Panc1 (cell line): ENCODE data around the gene JMJD1C. TPM values are rescaled to one million over a fixed set of nuclear protein-coding genes. Genes with fewer than 3 reads are reported as not detected.
A peak's percentile ranks its signal among the peaks of the same experiment; 100 is the strongest.

Experiments used
- ATAC-seq: fragments of 200-7000 bp; cut with Tn5 transposase; 2 replicates; pipeline ENCODE4 v1.9.1; 2020; ENCODE audit warnings: mild to moderate bottlenecking, moderate library complexity
- BruUV-seq: library from RNA; stranded (reverse); fragments of 400-500 nt; replicated peaks from 2 replicates; lab custom pipeline; 2021; lab: Mats Ljungman, UMichigan
- CTCF ChIA-PET: fragments of 300-600 bp; sonication (Branson Sonifier 250); formaldehyde crosslinking; loops from one replicate; lab custom pipeline; 2022; ENCODE audit warnings: antibody characterized with exemption; lab: Charles Lee
- POLR2A ChIA-PET: fragments of 300-600 bp; sonication (Branson Sonifier 250); formaldehyde crosslinking; loops from one replicate; lab custom pipeline; 2022; ENCODE audit warnings: antibody characterized with exemption; lab: Charles Lee
- DNase-seq: peaks from one replicate; pipeline ENCODE4 v3.0.0-alpha.2; 2010; ENCODE audit warnings: low read depth, low spot score
- H3K27ac ChIP-seq: 2 replicates; pipeline ENCODE4 v1.5.1; 2011; ENCODE audit warnings: mild to moderate bottlenecking, low read length, inconsistent platforms
- H3K27me3 ChIP-seq: fragments of 200-500 bp; sonication (Bioruptor generic); 2 replicates; pipeline ENCODE4 v1.6.0; 2014; ENCODE audit warnings: low read length, inconsistent platforms; ENCODE audit not compliant: control insufficient read depth, insufficient read depth
- H3K36me3 ChIP-seq: fragments of 200-500 bp; sonication (Bioruptor generic); 2 replicates; pipeline ENCODE4 v1.5.1; 2014; ENCODE audit warnings: inconsistent platforms, mild to moderate bottlenecking, low read length, moderate library complexity; ENCODE audit not compliant: control insufficient read depth, insufficient read depth
- H3K4me1 ChIP-seq: 2 replicates; pipeline ENCODE4 v1.5.1; 2011; ENCODE audit warnings: inconsistent platforms, mild to moderate bottlenecking, low read length, moderate library complexity; ENCODE audit not compliant: control insufficient read depth, insufficient read depth
- H3K4me3 ChIP-seq, 2 experiments: 2 replicates each; pipeline ENCODE4 v1.5.1; 2011 to 2012; ENCODE audit warnings: low read depth in 2 of 2, low read length in 2 of 2, mild to moderate bottlenecking in 2 of 2, inconsistent platforms in 1 of 2, moderate library complexity in 1 of 2
- H3K9me3 ChIP-seq: fragments of 200-500 bp; sonication (Bioruptor generic); 2 replicates; pipeline ENCODE4 v1.5.1; 2014; ENCODE audit warnings: low read depth, mild to moderate bottlenecking, inconsistent platforms, low read length, moderate library complexity; ENCODE audit not compliant: control insufficient read depth, insufficient read depth
- CTCF ChIP-seq: fragments of 450-650 bp; IDR thresholded peaks from 2 replicates; pipeline ENCODE4 v1.5.1; 2017; ENCODE audit warnings: mild to moderate bottlenecking
- POLR2AphosphoS5 ChIP-seq: IDR thresholded peaks from 2 replicates; pipeline ENCODE4 v1.6.1; 2012; ENCODE audit warnings: mild to moderate bottlenecking, low read depth, low read length, moderate library complexity
- SIN3A ChIP-seq: IDR thresholded peaks from 2 replicates; pipeline ENCODE4 v1.6.1; 2012; ENCODE audit warnings: low read depth, mild to moderate bottlenecking, low read length, moderate library complexity, borderline replicate concordance; ENCODE audit not compliant: insufficient read depth
- TCF7L2 ChIP-seq: IDR thresholded peaks from 2 replicates; pipeline ENCODE4 v1.6.1; 2011; ENCODE audit warnings: mild to moderate bottlenecking, low read depth, low read length, inconsistent platforms
- in situ Hi-C: cut with HindIII; loops from 2 replicates; pipeline ENCODE4 v1.10.0; 2016; ENCODE audit warnings: low sequenced_read_pairs, low pct_unique_long_range_greater_than_20kb
- intact Hi-C: fragments of 100-400 bp; cut with micrococcal nuclease; formaldehyde crosslinking; loops from one replicate; pipeline ENCODE4 v1.10.0; 2022; ENCODE audit not compliant: unreplicated experiment
- total RNA-seq: library from RNA; stranded (reverse); gene quantifications from one replicate; pipeline ENCODE4 v1.2.1, GENCODE V29; 2021; ENCODE audit not compliant: unreplicated experiment
- TF ChIP-seq, protein P1 (sequence below), 2 experiments: IDR thresholded peaks; 2 replicates each; pipeline ENCODE4 v1.6.1; 2011 to 2012; ENCODE audit warnings: low read depth in 2 of 2, control low read depth in 1 of 2, low read length in 1 of 2, mild to moderate bottlenecking in 1 of 2, moderate library complexity in 1 of 2; ENCODE audit not compliant: insufficient read depth in 1 of 2

The JMJD1C gene
- total RNA-seq, 1 experiment from 2014 or later, result 88.3 TPM

DNA sequence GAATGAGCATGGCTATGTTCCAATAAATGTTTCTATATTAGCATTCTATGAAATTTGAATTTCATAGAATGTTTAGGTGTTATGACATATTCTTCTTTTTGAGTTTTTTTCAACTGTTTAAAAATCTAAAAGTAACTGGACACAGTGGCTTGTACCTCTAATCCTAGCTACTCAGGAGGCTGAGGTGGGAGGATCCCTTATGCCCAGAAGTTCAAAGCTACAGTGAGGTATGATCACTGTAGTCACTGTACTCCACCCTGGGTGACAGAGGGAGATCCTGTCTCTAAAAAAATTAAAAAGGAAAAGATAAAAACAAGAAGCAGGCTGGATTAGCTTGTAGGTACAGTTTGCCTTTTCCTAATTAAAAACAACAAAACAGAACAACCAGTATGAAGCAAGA, 237.5 kb downstream of the JMJD1C start:
- peaks cover 58% of the 10 kb centered on the region for H3K4me1 ChIP-seq
- no peaks in the 10 kb centered on the region for H3K27me3 ChIP-seq
- no TSS peak for BruUV-seq
- no peaks in the 10 kb centered on the region for H3K36me3 ChIP-seq
- DNase-seq, result no peak
- ChIA-PET CTCF (no interaction called here), POLR2A (no interaction called here)
- peak overlapping the region; percentile 10; the same call in 1 of the 2 replicates for H3K27ac ChIP-seq
- in situ Hi-C loops, result no loop called here
- TF ChIP-seq TCF7L2 (no peak), POLR2AphosphoS5 (no peak), SIN3A (no peak), CTCF (no peak)
- TF ChIP-seq, protein P1, sequence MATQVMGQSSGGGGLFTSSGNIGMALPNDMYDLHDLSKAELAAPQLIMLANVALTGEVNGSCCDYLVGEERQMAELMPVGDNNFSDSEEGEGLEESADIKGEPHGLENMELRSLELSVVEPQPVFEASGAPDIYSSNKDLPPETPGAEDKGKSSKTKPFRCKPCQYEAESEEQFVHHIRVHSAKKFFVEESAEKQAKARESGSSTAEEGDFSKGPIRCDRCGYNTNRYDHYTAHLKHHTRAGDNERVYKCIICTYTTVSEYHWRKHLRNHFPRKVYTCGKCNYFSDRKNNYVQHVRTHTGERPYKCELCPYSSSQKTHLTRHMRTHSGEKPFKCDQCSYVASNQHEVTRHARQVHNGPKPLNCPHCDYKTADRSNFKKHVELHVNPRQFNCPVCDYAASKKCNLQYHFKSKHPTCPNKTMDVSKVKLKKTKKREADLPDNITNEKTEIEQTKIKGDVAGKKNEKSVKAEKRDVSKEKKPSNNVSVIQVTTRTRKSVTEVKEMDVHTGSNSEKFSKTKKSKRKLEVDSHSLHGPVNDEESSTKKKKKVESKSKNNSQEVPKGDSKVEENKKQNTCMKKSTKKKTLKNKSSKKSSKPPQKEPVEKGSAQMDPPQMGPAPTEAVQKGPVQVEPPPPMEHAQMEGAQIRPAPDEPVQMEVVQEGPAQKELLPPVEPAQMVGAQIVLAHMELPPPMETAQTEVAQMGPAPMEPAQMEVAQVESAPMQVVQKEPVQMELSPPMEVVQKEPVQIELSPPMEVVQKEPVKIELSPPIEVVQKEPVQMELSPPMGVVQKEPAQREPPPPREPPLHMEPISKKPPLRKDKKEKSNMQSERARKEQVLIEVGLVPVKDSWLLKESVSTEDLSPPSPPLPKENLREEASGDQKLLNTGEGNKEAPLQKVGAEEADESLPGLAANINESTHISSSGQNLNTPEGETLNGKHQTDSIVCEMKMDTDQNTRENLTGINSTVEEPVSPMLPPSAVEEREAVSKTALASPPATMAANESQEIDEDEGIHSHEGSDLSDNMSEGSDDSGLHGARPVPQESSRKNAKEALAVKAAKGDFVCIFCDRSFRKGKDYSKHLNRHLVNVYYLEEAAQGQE (IDR thresholded peaks at IDR 0.05; ENCODE audit: insufficient read depth in 1 of 2, low read depth in 2 of 2, low read length in 1 of 2), result no peak
- no peak for ATAC-seq
- no peaks in the 10 kb centered on the region for H3K9me3 ChIP-seq
- H3K4me3 ChIP-seq, result no peak overlapping the region
- intact Hi-C loops, result no loop called here

DNA sequence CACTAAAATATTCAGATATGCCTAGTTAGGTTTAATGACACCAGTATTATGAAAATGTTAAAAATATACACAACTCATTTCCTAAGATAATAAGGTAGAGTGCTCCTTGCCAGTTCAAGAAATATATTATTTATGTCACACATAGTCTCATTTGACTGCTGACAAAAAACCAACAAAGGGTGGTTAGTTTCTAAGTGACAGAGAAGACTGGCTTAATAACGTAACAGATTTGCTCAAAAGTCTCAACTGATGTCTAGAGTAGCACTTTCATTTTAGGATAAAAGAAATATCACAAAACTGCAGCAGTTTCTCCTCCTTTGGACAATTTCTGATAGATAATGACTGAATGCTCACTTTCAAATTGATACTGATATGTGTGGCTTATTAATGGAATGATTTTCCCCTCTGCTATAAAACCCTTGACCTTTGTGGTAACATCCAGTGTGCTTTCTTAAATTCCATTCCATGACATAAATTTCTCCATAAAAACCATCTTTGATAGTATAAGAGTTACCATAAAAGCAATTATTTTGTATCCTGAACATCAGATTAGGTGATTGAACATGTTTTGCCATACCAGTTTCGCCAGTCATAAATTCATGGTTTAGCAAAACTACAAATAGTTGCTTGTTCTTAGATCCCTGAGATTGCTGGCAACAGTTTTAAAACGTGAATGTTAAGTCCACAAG, 238.4 kb downstream of the JMJD1C start:
- no peaks in the 10 kb centered on the region for H3K27me3 ChIP-seq
- DNase-seq (no peak), ATAC-seq (no peak)
- H3K36me3 ChIP-seq, result no peaks in the 10 kb centered on the region
- ChIA-PET CTCF (no interaction called here), POLR2A (no interaction called here)
- H3K4me1 ChIP-seq, result peaks cover 49% of the 10 kb centered on the region
- BruUV-seq, result TSS peak; percentile 14
- TF ChIP-seq SIN3A (no peak), POLR2AphosphoS5 (no peak), TCF7L2 (no peak), CTCF (no peak)
- TF ChIP-seq, protein P1 (IDR thresholded peaks at IDR 0.05; ENCODE audit: insufficient read depth in 1 of 2, low read depth in 2 of 2, low read length in 1 of 2), result no peak
- intact Hi-C loops, result no loop called here
- H3K9me3 ChIP-seq, result no peaks in the 10 kb centered on the region
- in situ Hi-C loops, result no loop called here
- no peak overlapping the region for H3K4me3 ChIP-seq
- peak overlapping the region; percentile 10 for H3K27ac ChIP-seq
